ENCODE data around the gene STMP1. TPM values are rescaled to one million over a fixed set of nuclear protein-coding genes. Genes with fewer than 3 reads are reported as not detected.

STMP1 gene
- polyA plus RNA-seq, 1 donor, result 46.7 TPM

DNA sequence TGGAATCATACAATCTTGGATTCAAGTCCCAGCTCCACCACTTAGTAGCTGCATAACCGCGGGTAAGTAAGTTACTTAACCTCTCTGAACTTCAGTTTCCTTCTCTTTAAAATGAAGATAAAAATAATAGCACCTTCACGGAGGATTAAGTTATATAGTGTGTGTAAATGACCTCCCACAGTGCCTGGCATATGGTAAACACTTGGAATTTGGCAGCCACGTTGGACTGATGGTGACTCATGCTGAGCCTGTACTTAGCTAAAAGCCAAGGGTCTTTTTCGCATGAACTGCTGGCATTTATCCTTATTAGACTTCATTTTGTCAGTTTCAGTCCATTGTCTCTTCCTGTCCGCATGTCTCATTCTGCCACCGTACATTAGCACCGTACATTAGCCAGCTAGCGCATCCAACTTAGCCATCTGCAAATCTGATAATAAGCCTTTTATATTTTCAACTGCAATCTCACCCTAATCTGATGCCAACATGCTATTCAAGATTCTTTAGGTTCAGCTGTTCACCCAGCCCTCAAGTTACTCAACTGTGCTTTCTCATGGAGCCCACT, 54.4 kb downstream of the STMP1 start:
- 96% methylated on average over 4 of the region's 9 CpGs for WGBS (ENCODE audit: insufficient coverage, low lambda C conversion rate)

DNA sequence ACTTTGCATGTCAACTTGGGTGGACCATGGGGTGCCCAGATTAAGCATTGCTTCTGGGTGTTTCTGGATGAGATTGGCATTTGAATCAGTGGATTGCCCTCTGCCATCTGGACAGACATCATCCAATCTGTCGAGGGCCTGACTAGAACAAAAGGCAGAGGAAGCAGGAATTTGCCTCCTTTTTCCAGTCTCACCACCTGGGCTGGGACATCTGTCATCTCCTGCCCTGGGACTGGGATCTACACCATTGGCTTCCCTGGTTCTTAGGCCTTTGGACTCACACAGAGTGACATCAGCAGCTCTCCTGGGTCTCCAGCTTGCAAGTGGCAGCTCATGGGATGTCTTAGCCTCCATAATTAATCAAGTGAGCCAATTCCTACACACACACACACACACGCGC, 55.4 kb downstream of the STMP1 start:
- DNase-seq, result no peak
- H3K27me3 ChIP-seq (ENCODE audit: control insufficient read depth, insufficient read depth, low read length), result peaks cover 7% of the 10 kb centered on the region
- H3K27ac ChIP-seq (ENCODE audit: low read length), result no peak overlapping the region
- H3K36me3 ChIP-seq (ENCODE audit: control insufficient read depth, insufficient read depth, low read length), result no peaks in the 10 kb centered on the region
- WGBS (ENCODE audit: insufficient coverage, low lambda C conversion rate), result no CpG with 5 or more reads among the region's 3 CpGs
- no peak overlapping the region for H3K4me3 ChIP-seq (ENCODE audit: low read length)
- no peaks in the 10 kb centered on the region for H3K4me1 ChIP-seq (ENCODE audit: control insufficient read depth, insufficient read depth, low read length)
- H3K9me3 ChIP-seq (ENCODE audit: control insufficient read depth, low read depth, low read length), result no peaks in the 10 kb centered on the region

More for the DNA sequence above, 54.4 kb downstream of the STMP1 start:
- Histone ChIP-seq H3K36me3 (ENCODE audit: control insufficient read depth, insufficient read depth, low read length) (no peaks in the 10 kb centered on the region), H3K9me3 (ENCODE audit: control insufficient read depth, low read depth, low read length) (no peaks in the 10 kb centered on the region), H3K27ac (ENCODE audit: low read length) (no peak overlapping the region), H3K27me3 (ENCODE audit: control insufficient read depth, insufficient read depth, low read length) (peaks cover 7% of the 10 kb centered on the region), H3K4me1 (ENCODE audit: control insufficient read depth, insufficient read depth, low read length) (no peaks in the 10 kb centered on the region), H3K4me3 (ENCODE audit: low read length) (no peak overlapping the region)
- no peak for DNase-seq

DNA sequence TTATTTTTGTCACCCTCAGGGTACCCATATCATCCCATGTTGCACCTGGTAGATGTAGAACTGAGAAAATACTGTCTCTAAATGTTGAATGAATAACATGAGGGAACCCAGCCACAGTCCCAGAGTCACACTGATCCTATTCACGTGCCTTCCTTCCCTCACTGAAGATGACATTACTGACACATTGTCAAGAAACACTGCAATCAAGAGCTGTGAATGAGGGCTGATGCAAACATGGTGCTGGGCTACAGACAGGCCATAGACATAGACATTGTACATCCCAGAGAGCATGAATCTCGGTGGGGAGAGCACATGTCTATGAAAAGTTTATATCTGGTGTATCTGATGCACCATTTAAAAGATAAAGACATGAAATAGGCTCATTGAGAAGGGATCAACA, 55.9 kb downstream of the STMP1 start:
- Histone ChIP-seq H3K9me3 (ENCODE audit: control insufficient read depth, low read depth, low read length) (no peaks in the 10 kb centered on the region), H3K4me1 (ENCODE audit: control insufficient read depth, insufficient read depth, low read length) (no peaks in the 10 kb centered on the region), H3K27me3 (ENCODE audit: control insufficient read depth, insufficient read depth, low read length) (peaks cover 7% of the 10 kb centered on the region), H3K36me3 (ENCODE audit: control insufficient read depth, insufficient read depth, low read length) (no peaks in the 10 kb centered on the region), H3K27ac (ENCODE audit: low read length) (no peak overlapping the region), H3K4me3 (ENCODE audit: low read length) (no peak overlapping the region)
- DNase-seq, result no peak
- WGBS (ENCODE audit: insufficient coverage, low lambda C conversion rate), result no CpG with 5 or more reads among the region's 2 CpGs

DNA sequence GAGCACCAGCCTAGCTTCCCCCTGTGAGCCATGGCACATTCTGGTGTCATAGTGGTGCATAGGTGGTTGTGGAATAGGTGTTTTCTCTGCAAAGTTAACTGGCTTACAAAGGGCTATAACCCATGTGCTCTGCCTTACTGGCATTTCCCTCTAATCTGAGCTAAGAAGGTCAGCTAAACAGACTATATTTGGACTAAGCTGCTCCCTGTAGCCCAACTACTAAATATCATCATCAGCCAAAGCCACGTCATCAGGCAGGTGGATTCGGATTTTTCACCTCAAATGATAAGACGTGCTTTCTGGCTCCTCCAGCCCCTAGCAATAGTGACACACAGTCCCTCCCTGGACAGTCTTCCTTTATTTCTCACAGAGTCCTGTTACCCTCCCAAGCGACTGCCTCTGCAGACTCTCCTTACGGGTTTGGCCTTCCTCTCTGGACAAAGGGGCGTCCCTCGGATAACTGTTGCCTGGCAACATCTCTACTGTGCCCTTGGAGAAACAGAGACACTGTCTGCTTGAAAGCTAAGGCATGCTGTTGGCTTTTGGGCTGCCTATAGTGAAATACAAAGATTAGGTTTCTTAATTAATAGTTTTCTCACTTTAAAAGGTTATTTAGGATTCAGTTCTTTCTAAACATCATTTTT, 56.6 kb downstream of the STMP1 start:
- DNase-seq, result no peak
- Histone ChIP-seq H3K9me3 (ENCODE audit: control insufficient read depth, low read depth, low read length) (no peaks in the 10 kb centered on the region), H3K36me3 (ENCODE audit: control insufficient read depth, insufficient read depth, low read length) (no peaks in the 10 kb centered on the region), H3K4me3 (ENCODE audit: low read length) (no peak overlapping the region), H3K27ac (ENCODE audit: low read length) (no peak overlapping the region), H3K4me1 (ENCODE audit: control insufficient read depth, insufficient read depth, low read length) (no peaks in the 10 kb centered on the region), H3K27me3 (ENCODE audit: control insufficient read depth, insufficient read depth, low read length) (peaks cover 7% of the 10 kb centered on the region)
- no CpG with 5 or more reads among the region's 7 CpGs for WGBS (ENCODE audit: insufficient coverage, low lambda C conversion rate)

DNA sequence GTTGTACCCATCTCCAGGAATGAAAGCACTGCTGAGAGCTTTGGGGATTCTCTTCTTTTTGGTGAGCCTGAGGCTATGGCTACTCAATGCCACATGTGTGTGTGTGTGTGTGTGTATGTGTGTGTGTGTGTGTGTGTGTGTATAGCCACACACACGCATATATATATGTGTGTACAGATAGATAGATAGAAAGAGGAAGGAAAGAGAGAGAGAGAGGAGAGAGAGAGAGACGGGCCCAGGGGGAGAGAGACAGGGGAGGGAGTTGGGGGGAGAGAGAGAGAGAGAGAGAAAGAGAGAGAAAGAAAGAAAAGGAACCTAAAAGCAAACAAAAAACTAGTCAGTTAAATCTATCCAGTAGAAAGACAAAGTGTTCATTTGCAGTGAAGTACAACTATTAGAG, 57.4 kb downstream of the STMP1 start:
- no peak for DNase-seq
- no peaks in the 10 kb centered on the region for H3K36me3 ChIP-seq (ENCODE audit: control insufficient read depth, insufficient read depth, low read length)
- no peaks in the 10 kb centered on the region for H3K9me3 ChIP-seq (ENCODE audit: control insufficient read depth, low read depth, low read length)
- H3K27ac ChIP-seq (ENCODE audit: low read length), result no peak overlapping the region
- no peaks in the 10 kb centered on the region for H3K4me1 ChIP-seq (ENCODE audit: control insufficient read depth, insufficient read depth, low read length)
- peaks cover 4% of the 10 kb centered on the region for H3K27me3 ChIP-seq (ENCODE audit: control insufficient read depth, insufficient read depth, low read length)
- WGBS (ENCODE audit: insufficient coverage, low lambda C conversion rate), result 40% methylated on average over 2 of the region's 2 CpGs
- no peak overlapping the region for H3K4me3 ChIP-seq (ENCODE audit: low read length)

DNA sequence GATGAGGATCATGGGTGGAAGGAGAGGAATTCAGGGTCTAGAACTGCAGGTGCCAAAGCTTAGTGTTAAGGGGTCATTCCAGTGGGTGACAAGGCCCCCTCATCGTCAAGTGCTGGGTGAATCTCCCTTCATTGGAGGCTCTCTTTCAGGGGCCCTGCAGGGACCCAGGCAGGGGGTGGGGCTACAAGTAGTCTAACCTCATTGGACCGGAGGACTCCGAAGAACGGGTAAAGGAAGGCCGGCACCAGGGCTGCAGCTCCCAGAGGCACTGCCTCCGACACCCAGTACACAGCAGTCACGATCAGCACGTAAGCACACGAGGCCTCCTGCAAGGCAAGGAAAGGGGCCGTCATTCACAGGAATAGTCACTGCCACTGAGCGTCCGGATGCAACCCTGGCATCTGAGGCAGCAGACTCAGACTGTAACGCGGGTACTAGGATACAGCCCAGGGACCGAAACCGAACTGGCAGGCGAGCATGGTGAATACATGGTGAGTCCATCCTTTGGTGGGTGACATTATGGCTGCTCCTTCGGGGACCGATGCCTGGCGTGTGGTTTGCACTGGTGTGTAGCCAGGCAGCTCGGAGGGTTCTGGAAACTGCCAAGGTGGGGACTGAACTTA, 59.0 kb downstream of the STMP1 start:
- no peaks in the 10 kb centered on the region for H3K36me3 ChIP-seq (ENCODE audit: control insufficient read depth, insufficient read depth, low read length)
- no peak for DNase-seq
- no peaks in the 10 kb centered on the region for H3K4me1 ChIP-seq (ENCODE audit: control insufficient read depth, insufficient read depth, low read length)
- H3K4me3 ChIP-seq (ENCODE audit: low read length), result no peak overlapping the region
- peaks cover 3% of the 10 kb centered on the region for H3K27me3 ChIP-seq (ENCODE audit: control insufficient read depth, insufficient read depth, low read length)
- 100% methylated on average over 1 of the region's 21 CpGs for WGBS (ENCODE audit: insufficient coverage, low lambda C conversion rate)
- H3K9me3 ChIP-seq (ENCODE audit: control insufficient read depth, low read depth, low read length), result no peaks in the 10 kb centered on the region
- H3K27ac ChIP-seq (ENCODE audit: low read length), result no peak overlapping the region

DNA sequence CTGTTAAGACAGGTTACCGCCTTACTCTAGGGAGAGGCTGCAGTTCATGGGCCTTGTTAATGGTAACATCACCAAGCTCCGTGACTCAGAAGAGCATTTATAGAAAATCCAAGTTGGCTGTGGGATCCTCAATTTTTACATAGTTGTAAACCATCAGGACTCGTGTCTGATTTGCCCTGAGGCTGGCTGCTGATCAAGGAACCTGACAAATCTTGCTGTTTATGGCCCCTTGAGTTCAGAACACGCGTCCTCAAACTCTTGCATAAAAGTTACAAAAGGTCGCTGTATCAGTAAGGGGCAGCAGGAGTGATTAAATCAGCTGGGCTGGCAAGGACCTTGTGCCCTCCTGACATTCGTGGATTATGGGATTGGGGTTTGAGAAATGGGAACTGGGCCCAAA, 61.1 kb downstream of the STMP1 start:
- Histone ChIP-seq H3K9me3 (ENCODE audit: control insufficient read depth, low read depth, low read length) (peaks cover 2% of the 10 kb centered on the region), H3K27ac (ENCODE audit: low read length) (no peak overlapping the region), H3K4me3 (ENCODE audit: low read length) (no peak overlapping the region), H3K36me3 (ENCODE audit: control insufficient read depth, insufficient read depth, low read length) (no peaks in the 10 kb centered on the region), H3K4me1 (ENCODE audit: control insufficient read depth, insufficient read depth, low read length) (no peaks in the 10 kb centered on the region), H3K27me3 (ENCODE audit: control insufficient read depth, insufficient read depth, low read length) (peaks cover 3% of the 10 kb centered on the region)
- no peak for DNase-seq
- WGBS (ENCODE audit: insufficient coverage, low lambda C conversion rate), result 67% methylated on average over 1 of the region's 7 CpGs

Other genes starting within 250 kb of the STMP1 start
- 18.8 TPM for gene CNOT4, start 152.4 kb upstream of the STMP1 start, polyA plus RNA-seq
- 41.0 TPM for gene NUP205, start 104.6 kb upstream of the STMP1 start, polyA plus RNA-seq
- 1.1 TPM for gene SLC13A4, start 65.7 kb downstream of the STMP1 start, polyA plus RNA-seq
- gene FAM180A, start 86.3 kb downstream of the STMP1 start, polyA plus RNA-seq, result not detected